Colonic mucosa (tissue), 4 donors: Measurements from ENCODE around the gene DAB2IP. TPM values are rescaled to one million over a fixed set of nuclear protein-coding genes. Genes with fewer than 3 reads are reported as not detected.
"Not testable (repeated sequence)": the region's sequence is repeated elsewhere in the genome, so short reads cannot be mapped to it uniquely, and the experiment has no call there.

Source experiments
- DNase-seq: peaks from one replicate; pipeline ENCODE4 v3.0.0-alpha.2; 2020
- H3K27ac ChIP-seq: fragments of 200-600 bp; one replicate; pipeline ENCODE4 v1.8.0; 2021
- H3K27me3 ChIP-seq: fragments of 200-600 bp; one replicate; pipeline ENCODE4 v1.8.0; 2021
- H3K36me3 ChIP-seq: fragments of 200-600 bp; one replicate; pipeline ENCODE4 v1.8.0; 2021
- H3K4me1 ChIP-seq: fragments of 200-600 bp; one replicate; pipeline ENCODE4 v1.8.0; 2021; ENCODE audit warnings: mild to moderate bottlenecking
- H3K4me3 ChIP-seq: fragments of 200-600 bp; one replicate; pipeline ENCODE4 v1.8.0; 2021
- H3K9ac ChIP-seq, 2 donors: one replicate each; pipeline ENCODE4 v1.7.0; 2013; ENCODE audit warnings: control low read depth in 2 of 2, low read depth in 2 of 2, low read length in 2 of 2
- H3K9me3 ChIP-seq: fragments of 200-600 bp; one replicate; pipeline ENCODE4 v1.8.0; 2021
- CTCF ChIP-seq: fragments of 200-600 bp; IDR thresholded peaks from one replicate; pipeline ENCODE4 v1.8.0; 2022; ENCODE audit warnings: antibody characterized with exemption, mild to moderate bottlenecking
- intact Hi-C: fragments of 100-400 bp; cut with DNase I; formaldehyde crosslinking; loops from one replicate; pipeline ENCODE4 v1.14.1; 2022
- total RNA-seq, 2 donors: library from RNA; stranded (reverse); fragmentation: NEBNext Ultra II Directional in 1 of 2; extraction: Animal tissue kit (Norgen Biotek cat#: 25700) in 1 of 2; gene quantifications; one replicate each; pipeline ENCODE4 v1.2.1, GENCODE V29; 2021
- donor health status: healthy.
- donor health status: DM: no; HTN: no; CAD: no.
- donor health status: DM: no; HTN: no; CAD: no.

DAB2IP gene
- total RNA-seq, 2 donors from 2014 or later, result 126 to 130 TPM

- Histone ChIP-seq H3K27ac (no peak overlapping the region), H3K9ac (no peak overlapping the region), H3K27me3 (no peaks in the 10 kb centered on the region), H3K36me3 (no peaks in the 10 kb centered on the region), H3K4me3 (no peak overlapping the region), H3K4me1 (peaks cover 14% of the 10 kb centered on the region), H3K9me3 (no peaks in the 10 kb centered on the region)
- DNase-seq, result no peak
- TF ChIP-seq CTCF, result no peak
- intact Hi-C loops, result no loop called here
Observed at GRCh38 chr9:121616123-121616755, 35.2 kb upstream of the DAB2IP start.

GRCh38 chr9:121618504-121618903 is 32.9 kb upstream of the DAB2IP start:
- Histone ChIP-seq H3K27ac (no peak overlapping the region), H3K36me3 (no peaks in the 10 kb centered on the region), H3K9me3 (no peaks in the 10 kb centered on the region), H3K9ac (no peak overlapping the region), H3K4me3 (no peak overlapping the region), H3K4me1 (peaks cover 5% of the 10 kb centered on the region), H3K27me3 (no peaks in the 10 kb centered on the region)
- no peak for DNase-seq
- no peak for TF ChIP-seq CTCF
- intact Hi-C loops, result no loop called here

GRCh38 chr9:121618910-121619309 is 32.5 kb upstream of the DAB2IP start:
- H3K4me3 ChIP-seq, intact Hi-C loops, H3K27me3 ChIP-seq, H3K9me3 ChIP-seq, H3K36me3 ChIP-seq, H3K9ac ChIP-seq, H3K4me1 ChIP-seq, DNase-seq, H3K27ac ChIP-seq: not testable (repeated sequence)

- Histone ChIP-seq H3K27me3 (no peaks in the 10 kb centered on the region), H3K36me3 (no peaks in the 10 kb centered on the region), H3K9me3 (no peaks in the 10 kb centered on the region), H3K9ac (no peak overlapping the region), H3K27ac (no peak overlapping the region), H3K4me1 (peaks cover 5% of the 10 kb centered on the region), H3K4me3 (no peak overlapping the region)
- intact Hi-C loops, result no loop called here
- DNase-seq, result peak; percentile 61
- TF ChIP-seq CTCF, result no peak
Observed at GRCh38 chr9:121619545-121620324, 31.7 kb upstream of the DAB2IP start.

- H3K9me3 ChIP-seq, result no peaks in the 10 kb centered on the region
Observed at GRCh38 chr9:121620325-121620673, 31.1 kb upstream of the DAB2IP start.

More at GRCh38 chr9:121620325-121620673, 31.1 kb upstream of the DAB2IP start:
- H3K27ac ChIP-seq, result no peak overlapping the region
- H3K9ac ChIP-seq, result no peak overlapping the region
- H3K4me3 ChIP-seq, result no peak overlapping the region
- H3K27me3 ChIP-seq, result no peaks in the 10 kb centered on the region
- H3K4me1 ChIP-seq, result peaks cover 5% of the 10 kb centered on the region
- TF ChIP-seq CTCF, result no peak
- H3K36me3 ChIP-seq, result no peaks in the 10 kb centered on the region
- no peak for DNase-seq
- intact Hi-C loops, result no loop called here
